Kasumi-1 (cell line): ENCODE results near the gene LBR.

ENCODE experiments used
- DNase-seq, 2 experiments: peaks; one replicate each; lab custom pipeline; 2025; lab: John Stamatoyannopoulos, UW

The LBR gene

DNA sequence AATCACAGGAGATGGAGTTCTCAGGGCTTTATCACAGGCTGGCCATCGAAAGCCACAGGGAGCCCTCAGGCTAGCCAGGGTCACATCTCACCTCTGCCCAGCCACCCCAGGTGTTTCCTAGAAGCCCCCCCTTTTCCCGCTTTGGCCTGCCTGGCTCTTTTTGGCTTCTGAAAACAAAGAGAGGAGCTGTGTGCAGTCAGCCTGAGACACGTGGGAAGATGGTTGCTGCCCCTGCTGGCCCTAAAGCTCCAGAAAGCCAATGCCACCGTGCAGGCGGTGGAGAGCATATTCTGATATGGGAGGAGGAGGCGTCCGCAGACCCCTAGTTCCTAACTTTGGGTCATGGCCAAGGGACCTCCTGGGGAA, 18.7 kb upstream of the LBR start:
- DNase-seq: no peak

- no peak for DNase-seq
Observed at GRCh38 chr1:225445639-225446594, 18.1 kb upstream of the LBR start.

- DNase-seq: no peak
Observed at GRCh38 chr1:225442123-225442505, 14.3 kb upstream of the LBR start.

- peak; percentile 16 to 27 for DNase-seq
Observed at GRCh38 chr1:225441314-225442122, 13.7 kb upstream of the LBR start.

GRCh38 chr1:225440380-225441221, 12.8 kb upstream of the LBR start:
- DNase-seq: no peak

DNA sequence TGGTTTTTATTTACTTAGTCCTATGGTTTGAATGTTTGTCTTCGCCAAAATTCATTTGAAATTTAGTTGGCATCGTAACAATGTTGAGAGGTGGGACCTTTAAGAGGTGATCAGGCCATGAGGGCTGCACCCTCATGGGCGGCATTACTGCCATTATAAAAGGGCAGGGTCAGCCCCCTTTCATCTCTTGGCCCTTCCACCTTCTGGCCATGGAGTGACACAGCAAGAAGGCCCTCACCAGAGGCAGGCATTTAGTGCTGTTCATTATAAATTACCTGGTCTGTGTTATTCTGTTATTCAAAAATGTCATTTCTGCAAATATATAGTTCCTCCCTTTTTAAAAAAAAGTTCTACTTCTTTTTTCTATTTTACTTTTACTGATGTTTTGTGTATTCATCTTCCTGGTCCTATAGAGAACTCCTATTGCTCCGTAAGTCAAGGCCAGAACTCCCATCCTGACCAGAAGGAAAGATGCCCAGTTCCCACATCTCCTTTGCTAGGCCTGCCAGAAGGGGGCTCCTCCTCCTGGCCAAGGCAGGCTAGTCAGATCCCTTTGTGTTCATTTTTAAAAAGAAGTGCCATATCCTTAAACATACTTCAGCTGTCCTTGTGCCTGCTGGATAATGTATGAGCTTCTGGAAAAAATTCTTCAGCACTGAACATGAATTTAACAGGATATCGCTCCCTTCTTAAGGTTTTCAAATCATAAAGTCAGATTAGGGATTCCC, 10.0 kb upstream of the LBR start:
- DNase-seq: peak; percentile 32 to 71

- DNase-seq: no peak
Observed at GRCh38 chr1:225435957-225436392, 8.1 kb upstream of the LBR start.

- no peak for DNase-seq
Observed at GRCh38 chr1:225435487-225435886, 7.6 kb upstream of the LBR start.

- no peak for DNase-seq
Observed at GRCh38 chr1:225435076-225435475, 7.2 kb upstream of the LBR start.

DNA sequence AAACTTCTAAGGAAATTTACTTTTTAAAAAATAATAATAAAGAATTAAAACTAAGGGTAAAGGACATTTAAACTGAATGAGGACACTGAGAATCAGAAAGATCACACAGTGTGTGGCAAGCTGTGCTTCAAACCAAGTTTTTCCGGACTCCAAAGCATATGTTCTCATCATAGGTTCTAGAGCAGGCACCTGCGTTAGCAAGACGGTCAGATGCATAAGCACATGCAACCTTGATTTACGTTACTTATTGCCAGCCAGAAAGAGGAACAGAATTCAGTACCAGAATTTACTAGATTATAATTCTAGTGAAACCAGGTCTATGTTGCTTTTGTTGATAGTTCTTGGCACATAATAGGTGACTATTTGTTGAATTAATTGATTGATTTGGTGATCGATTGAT, 6.2 kb upstream of the LBR start:
- DNase-seq: no peak

DNA sequence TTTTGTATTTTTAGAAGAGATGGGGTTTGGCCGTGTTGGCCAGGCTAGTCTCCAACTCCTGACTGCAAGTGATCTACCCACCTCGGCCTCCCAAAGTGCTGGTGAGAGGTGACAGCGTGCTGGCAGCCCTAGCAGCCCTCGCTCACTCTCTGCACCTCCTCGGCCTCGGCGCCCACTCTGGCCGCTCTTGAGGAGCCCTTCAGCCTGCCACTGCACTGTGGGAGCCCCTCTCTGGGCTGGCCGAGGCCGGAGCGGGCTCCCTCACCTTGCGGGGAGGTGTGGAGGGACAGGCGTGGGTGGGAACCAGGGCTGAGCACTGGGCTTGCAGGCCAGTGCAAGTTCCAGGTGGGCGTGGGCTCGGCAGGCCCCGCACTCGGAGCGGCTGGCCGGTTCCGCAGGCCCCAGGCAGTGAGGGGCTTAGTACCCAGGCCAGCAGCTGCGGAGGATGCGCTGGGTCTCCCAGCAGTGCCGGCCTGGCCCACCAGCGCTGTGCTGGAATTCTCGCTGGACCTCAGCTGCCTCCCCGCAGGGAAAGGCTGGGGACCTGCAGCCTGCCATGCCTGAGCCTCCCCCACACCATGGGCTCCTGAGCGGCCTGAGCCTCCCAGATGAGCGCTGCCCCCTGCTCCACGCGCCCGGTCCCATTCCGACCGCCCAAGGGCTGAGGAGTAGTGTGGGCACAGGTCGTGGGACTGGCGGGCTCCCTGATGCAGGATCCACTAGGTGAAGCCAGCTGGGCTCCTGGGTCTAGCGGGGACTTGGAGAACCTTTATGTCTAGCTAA, 3.4 kb upstream of the LBR start:
- DNase-seq: no peak

GRCh38 chr1:225430301-225430700, 2.5 kb upstream of the LBR start:
- no peak for DNase-seq

GRCh38 chr1:225428881-225429455, 1.1 kb upstream of the LBR start:
- peak; percentile 90 to 94 for DNase-seq

DNA sequence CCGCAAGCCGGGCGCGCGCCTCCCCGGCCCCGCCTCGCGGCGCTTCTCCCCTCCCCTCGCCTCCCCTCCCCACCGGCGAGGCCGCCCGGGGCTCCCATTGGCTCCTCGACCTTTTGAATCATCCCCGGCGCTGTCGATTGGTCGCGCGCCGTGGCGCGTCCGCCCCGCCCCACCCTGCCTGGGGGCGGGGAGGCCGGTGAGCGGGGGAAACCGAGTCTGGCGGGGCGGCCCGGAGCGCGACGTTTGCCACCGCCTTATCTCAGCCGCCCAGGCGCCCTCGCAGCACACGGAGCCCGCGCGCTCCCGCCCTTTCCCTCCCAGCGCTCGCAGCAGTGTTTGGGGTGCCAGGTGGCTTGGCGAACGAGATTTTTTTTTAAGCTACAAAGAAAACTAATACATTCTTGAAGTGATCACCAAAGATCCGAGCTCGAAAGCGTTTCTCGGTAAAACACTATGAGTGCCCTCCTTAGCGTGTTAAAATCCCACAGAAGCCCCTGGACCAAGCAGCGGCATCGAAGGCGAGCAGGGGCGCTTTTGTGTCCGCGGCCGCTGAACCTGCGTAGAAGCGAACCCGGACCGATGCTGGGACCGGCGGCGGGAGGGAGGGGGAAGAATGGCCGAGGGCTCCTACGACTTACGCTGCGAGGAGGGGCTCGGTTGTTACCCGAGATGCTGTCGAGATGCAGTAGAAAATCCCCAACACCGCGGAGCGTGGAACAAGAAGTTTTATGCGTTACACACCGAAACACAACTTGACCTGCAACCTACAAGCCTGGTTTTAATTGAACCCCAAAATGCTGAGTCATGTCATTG, 436 bp upstream of the LBR start:
- peak; percentile 81 to 84 for DNase-seq

GRCh38 chr1:225426395-225427234, 1.2 kb downstream of the LBR start:
- peak; percentile 33 to 53 for DNase-seq

DNA sequence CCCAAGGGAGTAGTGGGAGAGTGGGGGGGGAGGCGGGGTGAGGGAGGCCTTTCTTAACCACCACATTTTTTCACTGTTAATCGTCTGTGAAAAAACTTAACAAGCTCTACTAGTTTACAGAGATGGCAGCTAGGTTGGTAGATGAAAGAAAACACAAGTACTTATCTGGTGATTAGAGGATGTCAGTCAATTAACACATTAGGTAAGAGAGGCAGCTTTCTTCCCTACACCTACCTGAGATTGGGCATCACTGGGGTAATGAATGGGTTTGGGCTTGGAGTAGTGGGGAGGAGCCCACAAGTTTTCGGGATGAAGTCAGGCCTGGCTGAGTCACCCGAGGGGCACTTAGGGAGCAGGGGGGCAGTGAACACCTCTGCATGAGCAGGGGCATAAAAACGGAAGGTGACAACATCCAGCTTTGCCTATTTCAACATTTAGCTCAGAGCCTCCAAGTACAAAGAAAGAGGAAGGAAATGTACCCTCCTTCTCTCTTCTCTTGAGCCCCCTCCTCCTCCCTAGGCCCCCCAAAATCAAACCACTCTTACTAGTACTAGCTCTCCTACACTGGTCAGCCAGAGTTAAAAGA, 2.5 kb downstream of the LBR start:
- peak; percentile 84 to 87 for DNase-seq

DNA sequence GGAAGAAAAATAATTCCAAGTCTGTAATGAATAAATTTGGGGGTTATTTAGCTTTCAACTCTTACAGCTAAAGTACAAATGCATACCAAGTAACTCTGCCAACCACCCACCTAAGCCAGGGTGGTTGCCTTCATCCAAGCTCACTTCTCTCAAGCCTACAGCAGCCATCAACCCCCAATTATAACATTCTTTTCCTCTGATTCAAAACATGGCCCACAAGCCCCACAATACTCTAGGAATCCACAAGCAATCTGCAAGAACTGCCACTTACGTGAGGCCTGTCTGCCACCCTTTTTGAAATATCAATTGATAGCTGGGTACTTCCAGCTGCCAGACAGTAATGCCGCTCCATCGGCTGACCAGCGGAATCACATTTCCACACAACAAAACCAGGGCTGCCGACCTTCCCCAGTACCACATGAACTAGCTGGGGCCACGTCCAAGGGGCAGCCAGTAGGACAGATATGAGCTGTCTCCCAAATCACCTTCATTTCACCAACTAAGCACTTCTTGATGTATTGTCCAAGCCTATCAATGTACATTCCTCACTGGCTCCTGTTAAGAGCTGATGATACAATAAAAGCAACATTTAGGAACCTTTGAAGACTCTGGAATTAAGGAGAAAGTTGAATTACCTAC, 3.2 kb downstream of the LBR start:
- DNase-seq: no peak

- DNase-seq: no peak
Observed at GRCh38 chr1:225423518-225423855, 4.4 kb downstream of the LBR start.
